ENCODE data around the gene GPHN. TPM values are rescaled to one million over a fixed set of nuclear protein-coding genes. Genes with fewer than 3 reads are reported as not detected.

The GPHN gene
- total and polyA plus RNA-seq, 2 donors (not counting 3 experiments of a cell fraction or from before 2014, with no cell fraction given), result 5.1 to 23.2 TPM

- ChIA-PET POLR2A (no interaction called here), CTCF (no interaction called here)
- BruUV-seq (replicated peaks), result no TSS peak
- Histone ChIP-seq H4K20me1 (replicated peaks; ENCODE audit: control insufficient read depth, extremely low read depth, insufficient read depth, low read length) (no peaks in the 10 kb centered on the region), H3K9me1 (replicated peaks; ENCODE audit: control insufficient read depth, extremely low read depth, insufficient read depth, low read length) (no peaks in the 10 kb centered on the region), H3K79me2 (ENCODE audit: control insufficient read depth, insufficient read depth, low read length) (no peaks in the 10 kb centered on the region), H2AFZ (ENCODE audit: low read depth, low read length) (no peak overlapping the region), H3K4me2 (ENCODE audit: insufficient read depth, low read length) (no peak overlapping the region), H3K9ac (replicated peaks; ENCODE audit: extremely low read depth, insufficient read depth, low read length) (no peak overlapping the region), H3K27me3 (ENCODE audit: control insufficient read depth in 2 of 2, insufficient read depth in 2 of 2, low read length in 2 of 2) (no peaks in the 10 kb centered on the region), H3K9me3 (replicated peaks; ENCODE audit: control insufficient read depth, insufficient read depth, low read length) (no peaks in the 10 kb centered on the region), H3K27ac (ENCODE audit: insufficient read depth, low read depth, low read length) (no peak overlapping the region), H3K4me1 (ENCODE audit: control insufficient read depth, extremely low read depth, insufficient read depth, low read length) (no peaks in the 10 kb centered on the region), H3K4me3 (replicated peaks in 1 of 3; ENCODE audit: insufficient read depth in 1 of 3, low read depth in 1 of 3, low read length in 3 of 3) (no peak overlapping the region), H3K36me3 (ENCODE audit: control insufficient read depth in 2 of 2, extremely low read depth in 1 of 2, insufficient read depth in 2 of 2, low read length in 2 of 2) (no peaks in the 10 kb centered on the region)
- no peak for DNase-seq (ENCODE audit: low read depth, low spot score)
- dilution Hi-C loops (cut with MboI; ENCODE audit: extremely low pct_ligation_motif_present, low sequenced_read_pairs) (no loop called here), intact Hi-C loops (cut with micrococcal nuclease) (no loop called here)
- no peak for FAIRE-seq
- TF ChIP-seq JUN (IDR thresholded peaks at IDR 0.05; ENCODE audit: borderline replicate concordance, insufficient read depth, insufficient read length, low read depth), result no peak
- no peak for TF ChIP-seq FOS (IDR thresholded peaks at IDR 0.05; ENCODE audit: borderline replicate concordance, insufficient read depth, low read length)
- TF ChIP-seq POLR2A (IDR thresholded peaks at IDR 0.05; ENCODE audit: low read depth, low read length), result no peak
- no peak for TF ChIP-seq MYC (IDR thresholded peaks at IDR 0.05; ENCODE audit: low read depth, low read length)
- TF ChIP-seq CTCF (IDR thresholded peaks at IDR 0.05; ENCODE audit: extremely low read depth in 1 of 2, insufficient read depth in 1 of 2, low read depth in 1 of 2, low read length in 2 of 2), result no peak
These were observed 373.6 kb downstream of the GPHN start for GRCh38 chr14:66881596-66881995.

- TF ChIP-seq GATA2 (IDR thresholded peaks at IDR 0.05; ENCODE audit: insufficient read depth, insufficient read length, low read depth, low read length) (no peak), MYC (IDR thresholded peaks at IDR 0.05; ENCODE audit: low read depth, low read length) (no peak), FOS (IDR thresholded peaks at IDR 0.05; ENCODE audit: borderline replicate concordance, insufficient read depth, low read length) (no peak), EZH2 (IDR thresholded peaks at IDR 0.05; ENCODE audit: borderline replicate concordance, low read depth, low read length, severe bottlenecking) (no peak), CTCF (IDR thresholded peaks at IDR 0.05; ENCODE audit: extremely low read depth in 1 of 2, insufficient read depth in 1 of 2, low read depth in 1 of 2, low read length in 2 of 2) (no peak), POLR2AphosphoS5 (IDR thresholded peaks at IDR 0.05; ENCODE audit: insufficient read depth, low read depth, low read length) (no peak), POLR2A (IDR thresholded peaks at IDR 0.05; ENCODE audit: low read depth, low read length) (no peak), JUN (IDR thresholded peaks at IDR 0.05; ENCODE audit: borderline replicate concordance, insufficient read depth, insufficient read length, low read depth) (no peak)
- TF ChIP-seq, protein P1, sequence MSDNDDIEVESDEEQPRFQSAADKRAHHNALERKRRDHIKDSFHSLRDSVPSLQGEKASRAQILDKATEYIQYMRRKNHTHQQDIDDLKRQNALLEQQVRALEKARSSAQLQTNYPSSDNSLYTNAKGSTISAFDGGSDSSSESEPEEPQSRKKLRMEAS (IDR thresholded peaks at IDR 0.05; ENCODE audit: insufficient read depth, insufficient read length), result no peak
- Histone ChIP-seq H3K4me1 (ENCODE audit: control insufficient read depth, extremely low read depth, insufficient read depth, low read length) (no peaks in the 10 kb centered on the region), H3K9me3 (replicated peaks; ENCODE audit: control insufficient read depth, insufficient read depth, low read length) (no peaks in the 10 kb centered on the region), H3K27ac (ENCODE audit: insufficient read depth, low read depth, low read length) (no peak overlapping the region), H3K4me2 (ENCODE audit: insufficient read depth, low read length) (no peak overlapping the region), H3K27me3 (ENCODE audit: control insufficient read depth in 2 of 2, insufficient read depth in 2 of 2, low read length in 2 of 2) (no peaks in the 10 kb centered on the region), H2AFZ (ENCODE audit: low read depth, low read length) (no peak overlapping the region), H3K9me1 (replicated peaks; ENCODE audit: control insufficient read depth, extremely low read depth, insufficient read depth, low read length) (no peaks in the 10 kb centered on the region), H3K36me3 (ENCODE audit: control insufficient read depth in 2 of 2, extremely low read depth in 1 of 2, insufficient read depth in 2 of 2, low read length in 2 of 2) (no peaks in the 10 kb centered on the region), H3K9ac (replicated peaks; ENCODE audit: extremely low read depth, insufficient read depth, low read length) (no peak overlapping the region), H3K79me2 (ENCODE audit: control insufficient read depth, insufficient read depth, low read length) (no peaks in the 10 kb centered on the region), H4K20me1 (replicated peaks; ENCODE audit: control insufficient read depth, extremely low read depth, insufficient read depth, low read length) (no peaks in the 10 kb centered on the region), H3K4me3 (replicated peaks in 1 of 3; ENCODE audit: insufficient read depth in 1 of 3, low read depth in 1 of 3, low read length in 3 of 3) (no peak overlapping the region)
- DNase-seq (ENCODE audit: low read depth, low spot score) (no peak), FAIRE-seq (no peak)
- POLR2A ChIA-PET, result no interaction called here
- intact Hi-C loops (cut with micrococcal nuclease), result no loop called here
- BruUV-seq (replicated peaks), result no TSS peak
- CTCF ChIA-PET, result no interaction called here
- dilution Hi-C loops (cut with MboI; ENCODE audit: extremely low pct_ligation_motif_present, low sequenced_read_pairs), result no loop called here
These were observed 376.2 kb downstream of the GPHN start for GRCh38 chr14:66884149-66884548.
